Suprapubic skin (tissue), 4 donors: ENCODE data around the gene ZNF683.

Source experiments
- CTCF ChIP-seq, 2 donors: fragments of 200-600 bp in 1 of 2; fragments of 450-650 bp in 1 of 2; sonication (generic) in 1 of 2; IDR thresholded peaks; one replicate each; pipeline ENCODE4 v1.5.1; 2016 to 2019; ENCODE audit warnings: antibody characterized with exemption in 2 of 2, mild to moderate bottlenecking in 1 of 2, moderate library complexity in 1 of 2
- EP300 ChIP-seq: sonication (generic); formaldehyde crosslinking; IDR thresholded peaks from one replicate; pipeline ENCODE4 v1.6.1; 2017; ENCODE audit warnings: antibody characterized with exemption
- POLR2A ChIP-seq, 2 donors: fragments of 450-650 bp; IDR thresholded peaks; one replicate each; pipeline ENCODE4 v1.6.1; 2017; ENCODE audit warnings: antibody characterized with exemption in 2 of 2, mild to moderate bottlenecking in 2 of 2, moderate library complexity in 2 of 2
- POLR2AphosphoS5 ChIP-seq, 3 donors: sonication (generic); formaldehyde crosslinking; IDR thresholded peaks; one replicate each; pipeline ENCODE4 v1.6.1; 2017; ENCODE audit warnings: antibody characterized with exemption in 3 of 3

- TF ChIP-seq CTCF (IDR thresholded peaks at IDR 0.05) (no peak), EP300 (no peak), POLR2A (IDR thresholded peaks at IDR 0.05) (no peak), POLR2AphosphoS5 (IDR thresholded peaks at IDR 0.05) (no peak)
Observed at GRCh38 chr1:26378088-26378878, 5.7 kb upstream of the ZNF683 start.
